Ascending aorta (tissue), 2 donors: ENCODE data around the gene ZMIZ1. TPM values are rescaled to one million over a fixed set of nuclear protein-coding genes. Genes with fewer than 3 reads are reported as not detected.

Experiments used
- DNase-seq, 2 donors: peaks; one replicate each; pipeline ENCODE4 v3.0.0-alpha.2; 2019; ENCODE audit warnings: low spot score in 2 of 2
- H3K27ac ChIP-seq, 2 donors: fragments of 200-600 bp; sonication (generic); one replicate each; pipeline ENCODE4 v1.5.1; 2016 to 2017; ENCODE audit warnings: mild to moderate bottlenecking in 1 of 2
- H3K27me3 ChIP-seq: fragments of 200-600 bp; sonication (generic); one replicate; pipeline ENCODE4 v1.5.1; 2017
- H3K36me3 ChIP-seq, 2 donors: fragments of 200-600 bp; sonication (generic); one replicate each; pipeline ENCODE4 v1.5.1; 2016
- H3K4me1 ChIP-seq, 2 donors: fragments of 200-600 bp; sonication (generic); one replicate each; pipeline ENCODE4 v1.5.1; 2016 to 2017; ENCODE audit warnings: mild to moderate bottlenecking in 1 of 2
- H3K4me3 ChIP-seq, 2 donors: fragments of 200-600 bp; sonication (generic); one replicate each; pipeline ENCODE4 v1.5.1; 2016 to 2017; ENCODE audit warnings: mild to moderate bottlenecking in 1 of 2
- H3K9me3 ChIP-seq, 2 donors: fragments of 200-600 bp; sonication (generic); one replicate each; pipeline ENCODE4 v1.5.1; 2016
- CTCF ChIP-seq, 3 experiments: fragments of 200-600 bp in 2 of 3; fragments of 450-650 bp in 1 of 3; sonication (generic) in 2 of 3; IDR thresholded peaks; one replicate each; pipeline ENCODE4 v1.5.1; 2016 to 2019; ENCODE audit warnings: antibody characterized with exemption in 3 of 3, mild to moderate bottlenecking in 1 of 3, moderate library complexity in 1 of 3
- intact Hi-C: fragments of 100-400 bp; cut with DNase I; formaldehyde crosslinking; loops from one replicate; pipeline ENCODE4 v1.15.1; 2023
- total RNA-seq: library from RNA; depleted of rRNA; stranded (reverse); fragments of >200 nt; gene quantifications from one replicate; pipeline ENCODE4 v1.1.0, GENCODE V29; 2016

Gene ZMIZ1
- total RNA-seq, 1 donor from 2014 or later = 96.2 TPM

- DNase-seq = no peak
- no peak overlapping the region for H3K27ac ChIP-seq
- peaks cover 4 to 10% of the 10 kb centered on the region in 2 donors for H3K4me1 ChIP-seq
- H3K27me3 ChIP-seq = no peaks in the 10 kb centered on the region
- no peaks in the 10 kb centered on the region for H3K9me3 ChIP-seq
- H3K4me3 ChIP-seq = no peak overlapping the region
- TF ChIP-seq CTCF (IDR thresholded peaks at IDR 0.05) = no peak
- intact Hi-C loops = no loop called here
- peaks cover 24 to 52% of the 10 kb centered on the region in 2 donors for H3K36me3 ChIP-seq
These were observed 281.1 kb downstream of the ZMIZ1 start for GRCh38 chr10:79349766-79350406.

DNA sequence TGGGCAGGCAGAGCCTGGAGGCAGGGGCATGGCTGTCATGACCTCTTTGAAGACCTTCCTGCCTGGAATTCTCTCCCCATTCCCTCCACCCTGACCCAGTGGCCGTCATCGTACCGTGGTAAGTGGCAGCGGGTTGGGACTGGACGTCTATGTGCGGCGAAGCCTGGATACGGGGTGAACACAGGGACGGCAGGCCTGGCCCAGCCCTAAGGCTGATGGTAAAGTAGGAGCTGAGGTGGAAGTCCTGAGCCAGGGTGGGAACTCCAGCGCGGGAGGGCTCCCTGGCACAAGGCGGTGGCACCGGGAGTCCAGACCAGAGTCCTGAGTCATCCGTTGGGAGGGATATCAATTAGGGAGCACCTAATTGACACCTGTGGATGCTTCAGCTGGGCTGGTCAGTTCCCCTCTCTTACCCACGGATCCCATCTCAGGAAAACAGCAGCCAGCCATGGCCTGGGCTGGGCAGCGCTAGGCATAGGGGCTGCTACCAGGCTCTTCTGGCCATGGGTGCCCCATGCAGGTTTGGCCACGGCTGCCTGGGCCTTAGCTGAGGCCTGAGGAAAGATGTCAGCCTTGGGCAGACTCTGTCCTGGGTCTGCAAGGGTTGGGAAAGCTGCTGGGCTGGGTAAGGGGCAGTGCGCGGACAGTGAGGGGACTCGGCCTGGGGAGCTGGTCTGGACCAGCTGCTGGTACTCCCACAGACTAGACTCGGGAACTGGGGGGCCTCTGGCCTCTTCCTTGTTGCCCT is 281.8 kb downstream of the ZMIZ1 start:
- Histone ChIP-seq H3K9me3 (no peaks in the 10 kb centered on the region), H3K36me3 (peaks cover 24 to 52% of the 10 kb centered on the region in 2 donors), H3K4me1 (peaks cover 4 to 10% of the 10 kb centered on the region in 2 donors), H3K27ac (no peak overlapping the region), H3K27me3 (no peaks in the 10 kb centered on the region), H3K4me3 (no peak overlapping the region)
- intact Hi-C loops = no loop called here
- TF ChIP-seq CTCF (IDR thresholded peaks at IDR 0.05) = no peak
- DNase-seq = no peak

GRCh38 chr10:79351332-79351731 is 282.6 kb downstream of the ZMIZ1 start:
- H3K36me3 ChIP-seq = peaks cover 24 to 52% of the 10 kb centered on the region in 2 donors
- TF ChIP-seq CTCF (IDR thresholded peaks at IDR 0.05) = no peak
- intact Hi-C loops = no loop called here
- H3K4me3 ChIP-seq = no peak overlapping the region
- H3K4me1 ChIP-seq = peaks cover 4 to 10% of the 10 kb centered on the region in 2 donors
- H3K27me3 ChIP-seq = no peaks in the 10 kb centered on the region
- H3K27ac ChIP-seq = no peak overlapping the region
- no peaks in the 10 kb centered on the region for H3K9me3 ChIP-seq
- no peak for DNase-seq

GRCh38 chr10:79352035-79352877 is 283.5 kb downstream of the ZMIZ1 start:
- H3K27me3 ChIP-seq = no peaks in the 10 kb centered on the region
- no peak overlapping the region for H3K4me3 ChIP-seq
- no peak overlapping the region for H3K27ac ChIP-seq
- DNase-seq = no peak
- intact Hi-C loops = no loop called here
- H3K9me3 ChIP-seq = no peaks in the 10 kb centered on the region
- no peak for TF ChIP-seq CTCF (IDR thresholded peaks at IDR 0.05)
- peaks cover 24 to 52% of the 10 kb centered on the region in 2 donors for H3K36me3 ChIP-seq
- peaks cover 0 to 5% of the 10 kb centered on the region in 2 donors for H3K4me1 ChIP-seq

DNA sequence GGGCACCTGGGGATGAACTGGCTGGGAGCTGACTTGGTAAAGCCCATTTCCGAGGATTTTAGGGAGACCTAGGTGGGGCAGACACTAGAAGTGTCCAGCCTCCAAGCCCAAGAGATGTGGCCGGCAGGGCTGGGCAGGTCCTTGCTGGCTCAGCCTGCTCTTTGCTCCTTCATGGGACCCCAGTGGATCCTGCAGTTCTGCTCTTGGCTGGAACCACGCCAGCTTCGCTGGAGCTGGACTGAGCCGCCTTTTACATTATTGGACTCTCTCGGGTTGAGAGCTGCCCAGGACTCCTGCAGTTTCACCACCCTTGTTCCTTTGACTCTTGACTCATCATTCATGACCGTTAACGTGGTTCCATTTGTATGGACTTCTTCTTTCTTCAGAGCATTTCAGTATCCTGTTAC is 284.2 kb downstream of the ZMIZ1 start:
- intact Hi-C loops = no loop called here
- Histone ChIP-seq H3K4me3 (no peak overlapping the region), H3K36me3 (peaks cover 24 to 52% of the 10 kb centered on the region in 2 donors), H3K27ac (no peak overlapping the region), H3K4me1 (peaks cover 0 to 5% of the 10 kb centered on the region in 2 donors), H3K27me3 (no peaks in the 10 kb centered on the region), H3K9me3 (no peaks in the 10 kb centered on the region)
- TF ChIP-seq CTCF (IDR thresholded peaks at IDR 0.05) = no peak
- no peak for DNase-seq
